ENCODE data around the gene MAZ.
A peak's percentile ranks its signal among the peaks of the same experiment; 100 is the strongest.

The MAZ gene

DNA sequence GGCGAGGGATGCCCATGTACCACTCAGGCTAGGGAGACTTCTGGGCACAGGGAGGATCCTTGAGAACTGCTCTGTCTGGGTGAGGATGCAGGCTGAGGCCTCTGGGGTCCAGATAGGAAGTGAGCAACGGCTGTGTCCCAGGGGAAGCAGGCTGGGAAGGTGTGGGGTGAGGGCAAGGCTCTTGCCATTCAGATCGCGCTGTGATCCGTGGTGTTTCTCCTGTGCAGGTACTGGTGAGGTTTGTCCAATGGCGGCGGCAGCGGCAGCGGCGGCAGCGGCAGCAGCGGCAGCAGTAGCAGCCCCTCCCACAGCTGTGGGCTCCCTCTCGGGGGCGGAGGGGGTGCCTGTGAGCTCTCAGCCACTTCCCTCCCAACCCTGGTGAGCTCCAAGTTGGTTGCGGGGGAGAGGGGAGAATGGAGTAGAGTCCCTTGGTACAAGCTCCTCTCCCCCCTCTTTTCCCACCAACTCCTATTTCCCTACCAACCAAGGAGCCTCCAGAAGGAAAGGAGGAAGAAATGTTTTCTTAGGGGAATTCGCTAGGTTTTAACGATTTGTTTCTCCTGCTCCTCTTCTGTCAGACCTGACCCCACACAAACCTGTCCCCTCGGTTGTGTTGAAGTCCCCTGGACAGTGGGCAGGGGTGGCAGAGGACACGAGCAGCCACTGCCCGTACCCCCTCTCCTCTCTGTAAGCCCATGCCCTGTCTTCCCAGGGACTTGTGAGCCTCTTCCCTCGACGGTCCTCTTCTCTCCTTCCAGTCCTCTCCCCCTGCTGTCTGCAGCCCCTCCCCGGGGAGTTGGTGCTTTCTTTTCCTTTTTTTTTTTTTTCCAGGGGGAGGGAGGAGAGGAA lies 3.7 kb downstream of the MAZ start:
- no peak for DNase-seq (ENCODE audit: low read depth)

DNA sequence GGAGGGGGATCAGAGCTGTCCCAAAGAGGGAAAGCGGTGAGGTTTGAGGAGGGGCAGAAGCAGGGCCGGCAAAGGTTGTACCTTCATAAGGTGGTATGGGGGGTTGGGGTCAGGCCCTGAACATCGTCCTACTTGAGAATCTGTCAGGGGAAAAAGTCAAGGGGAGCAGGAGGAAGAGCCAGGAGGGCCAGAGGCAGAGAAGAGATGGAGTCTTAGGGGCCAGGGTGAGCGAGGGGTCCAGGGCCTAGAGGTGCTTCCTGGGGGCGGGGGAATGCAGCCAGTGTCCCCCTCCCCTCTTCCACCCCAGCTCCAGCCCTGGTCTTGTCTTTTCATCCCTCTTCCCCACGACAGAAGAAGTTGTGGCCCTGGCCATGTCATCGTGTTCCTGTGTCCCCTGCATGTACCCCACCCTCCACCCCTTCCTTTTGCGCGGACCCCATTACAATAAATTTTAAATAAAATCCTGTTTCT lies 4.4 kb downstream of the MAZ start:
- DNase-seq (ENCODE audit: low read depth), result no peak

DNA sequence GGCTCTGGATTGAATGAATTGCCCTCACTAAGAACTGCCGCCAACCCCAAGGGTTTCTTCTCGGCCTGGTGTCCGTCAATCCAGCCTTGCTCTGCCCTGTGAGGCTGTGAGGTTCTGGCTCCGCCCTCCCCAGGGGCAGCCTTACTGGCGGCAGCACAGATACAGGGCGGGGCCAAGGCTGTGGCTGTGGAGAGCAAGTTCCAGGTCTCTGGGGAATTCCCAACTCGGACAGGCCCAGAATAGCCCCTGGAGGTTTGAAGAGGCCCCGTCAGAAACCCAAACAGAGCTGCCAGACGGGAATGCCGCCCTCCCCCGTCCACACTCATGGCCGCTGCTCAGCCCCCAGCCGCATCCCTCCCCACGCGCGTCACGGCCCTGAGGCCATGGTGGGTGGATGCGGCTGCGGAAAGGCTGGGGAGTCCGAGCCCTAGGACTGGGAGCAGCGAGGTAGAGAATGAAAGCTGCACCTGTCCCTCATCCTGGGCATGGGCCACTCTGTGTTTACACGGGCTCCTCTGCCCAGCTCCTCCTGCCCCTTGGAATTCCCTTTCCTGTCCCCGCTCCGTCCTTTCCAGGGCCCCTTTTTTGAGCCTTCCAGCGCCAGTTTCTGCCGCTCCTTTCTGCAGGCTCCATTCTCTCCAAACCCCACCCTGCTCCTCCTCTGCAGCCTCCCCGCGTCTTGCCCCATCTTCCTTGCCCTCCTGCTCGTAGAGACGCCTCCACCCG lies 5.0 kb downstream of the MAZ start:
- peak; percentile 90 for DNase-seq (ENCODE audit: low read depth)

DNA sequence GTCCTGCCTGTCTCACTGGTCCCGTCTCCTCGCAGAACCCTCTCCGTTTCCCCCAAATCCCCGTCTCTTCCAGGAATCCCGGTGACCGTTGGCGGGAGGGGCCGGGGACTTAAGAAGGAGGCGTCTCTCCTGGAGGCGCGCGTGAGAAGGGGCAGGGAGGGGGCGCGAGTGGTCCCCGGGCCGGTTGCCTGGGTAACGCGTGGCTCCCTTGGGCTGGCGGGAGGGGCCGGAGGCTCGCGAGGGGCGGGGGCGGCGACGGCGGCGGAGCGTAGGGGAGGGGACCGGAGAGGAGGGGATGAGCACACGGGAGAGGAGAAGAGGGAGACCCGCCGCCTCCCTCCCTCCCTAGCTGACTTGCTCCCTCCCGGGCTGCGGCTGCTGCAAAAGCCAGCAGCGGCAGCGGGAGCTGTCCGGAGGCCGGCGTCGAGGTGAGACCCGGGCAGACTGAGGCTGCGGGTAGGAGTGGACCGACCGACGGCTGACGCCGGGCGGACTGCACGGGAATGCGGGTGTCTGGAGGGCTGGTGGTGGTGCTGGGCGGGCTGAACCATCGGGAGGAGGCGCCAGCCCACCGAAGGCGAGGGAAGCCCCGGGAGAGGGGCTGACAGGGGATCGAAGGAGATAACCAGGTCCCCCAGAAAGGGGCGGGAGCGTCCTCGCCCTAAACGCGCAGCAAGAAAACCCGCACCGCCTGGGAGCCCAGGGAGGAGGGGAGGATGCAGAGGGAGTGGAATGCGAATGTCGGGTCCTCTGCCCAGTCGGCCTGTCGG lies 5.8 kb downstream of the MAZ start, which contains the start of gene PRRT2:
Gene PRRT2, plus strand, starts transcription at position 298 of the 770 bp plus-strand sequence. CDS start 862 bp downstream, outside the sequence.
- DNase-seq (ENCODE audit: low read depth), result no peak

DNA sequence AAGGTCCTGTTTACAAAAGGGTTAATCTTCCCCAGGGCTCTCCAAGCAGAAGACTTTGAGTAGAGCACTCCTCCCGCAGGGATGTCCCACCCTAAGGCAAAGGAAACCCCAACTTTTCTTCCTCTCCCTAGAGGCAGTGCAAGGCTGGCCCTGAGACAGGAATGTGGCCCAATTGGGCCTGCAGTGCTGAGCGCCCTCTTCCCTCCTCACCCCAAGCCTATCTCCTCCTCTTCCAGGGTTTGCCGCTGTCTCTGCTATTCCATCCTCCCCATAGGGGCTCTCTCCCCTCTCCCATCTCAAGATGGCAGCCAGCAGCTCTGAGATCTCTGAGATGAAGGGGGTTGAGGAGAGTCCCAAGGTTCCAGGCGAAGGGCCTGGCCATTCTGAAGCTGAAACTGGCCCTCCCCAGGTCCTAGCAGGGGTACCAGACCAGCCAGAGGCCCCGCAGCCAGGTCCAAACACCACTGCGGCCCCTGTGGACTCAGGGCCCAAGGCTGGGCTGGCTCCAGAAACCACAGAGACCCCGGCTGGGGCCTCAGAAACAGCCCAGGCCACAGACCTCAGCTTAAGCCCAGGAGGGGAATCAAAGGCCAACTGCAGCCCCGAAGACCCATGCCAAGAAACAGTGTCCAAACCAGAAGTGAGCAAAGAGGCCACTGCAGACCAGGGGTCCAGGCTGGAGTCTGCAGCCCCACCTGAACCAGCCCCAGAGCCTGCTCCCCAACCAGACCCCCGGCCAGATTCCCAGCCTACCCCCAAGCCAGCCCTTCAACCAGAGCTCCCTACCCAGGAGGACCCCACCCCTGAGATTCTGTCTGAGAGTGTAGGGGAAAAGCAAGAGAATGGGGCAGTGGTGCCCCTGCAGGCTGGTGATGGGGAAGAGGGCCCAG lies 6.7 kb downstream of the MAZ start:
- no peak for DNase-seq (ENCODE audit: low read depth)

DNA sequence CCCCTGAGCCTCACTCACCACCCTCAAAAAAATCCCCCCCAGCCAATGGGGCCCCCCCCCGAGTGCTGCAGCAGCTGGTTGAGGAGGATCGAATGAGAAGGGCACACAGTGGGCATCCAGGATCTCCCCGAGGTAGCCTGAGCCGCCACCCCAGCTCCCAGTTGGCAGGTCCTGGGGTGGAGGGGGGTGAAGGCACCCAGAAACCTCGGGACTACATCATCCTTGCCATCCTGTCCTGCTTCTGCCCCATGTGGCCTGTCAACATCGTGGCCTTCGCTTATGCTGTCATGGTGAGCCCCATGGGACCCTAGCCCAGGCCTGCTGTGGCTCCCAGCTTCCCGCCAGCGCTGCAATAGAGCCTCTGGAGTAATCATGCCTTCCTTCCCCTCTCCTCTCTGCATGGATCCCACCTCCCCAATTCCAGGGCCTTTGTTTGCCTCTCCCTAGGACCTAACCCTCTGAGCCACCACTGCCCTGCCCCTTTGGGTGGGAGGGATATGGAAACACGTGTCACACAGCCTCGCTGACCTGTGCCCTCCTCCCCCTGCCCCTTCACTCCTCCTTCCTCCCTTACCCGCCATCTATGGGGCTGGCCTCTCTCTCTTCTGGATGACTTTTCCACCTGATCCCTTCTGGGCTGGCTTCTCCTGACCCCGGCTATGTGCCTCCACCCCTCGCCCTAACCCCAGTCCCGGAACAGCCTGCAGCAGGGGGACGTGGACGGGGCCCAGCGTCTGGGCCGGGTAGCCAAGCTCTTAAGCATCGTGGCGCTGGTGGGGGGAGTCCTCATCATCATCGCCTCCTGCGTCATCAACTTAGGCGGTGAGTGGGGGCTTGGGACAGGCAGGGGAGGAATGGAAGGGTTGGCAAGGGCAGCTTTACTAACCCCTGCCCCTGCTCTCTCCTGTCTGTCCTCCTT lies 7.6 kb downstream of the MAZ start:
- no peak for DNase-seq (ENCODE audit: low read depth)

DNA sequence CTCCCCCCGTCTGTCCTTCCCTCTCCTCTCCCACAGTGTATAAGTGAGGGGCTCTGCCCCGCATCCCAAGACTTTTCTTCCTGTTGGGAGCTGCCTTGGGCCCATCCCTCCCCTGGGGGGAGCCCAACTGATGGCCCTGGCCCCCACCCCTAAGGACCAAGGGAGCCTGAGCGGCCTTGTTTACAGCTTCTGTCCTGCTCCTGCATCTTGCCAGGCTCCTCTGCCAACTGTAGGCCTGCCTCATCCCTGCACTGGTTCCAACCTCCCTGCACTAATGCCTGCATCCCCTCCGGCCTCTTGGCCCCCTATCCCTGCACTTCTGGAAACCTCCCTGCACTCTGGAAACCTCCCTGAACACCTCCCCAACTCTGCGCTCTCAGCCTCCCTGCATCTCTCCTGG lies 8.3 kb downstream of the MAZ start:
- DNase-seq (ENCODE audit: low read depth), result no peak

DNA sequence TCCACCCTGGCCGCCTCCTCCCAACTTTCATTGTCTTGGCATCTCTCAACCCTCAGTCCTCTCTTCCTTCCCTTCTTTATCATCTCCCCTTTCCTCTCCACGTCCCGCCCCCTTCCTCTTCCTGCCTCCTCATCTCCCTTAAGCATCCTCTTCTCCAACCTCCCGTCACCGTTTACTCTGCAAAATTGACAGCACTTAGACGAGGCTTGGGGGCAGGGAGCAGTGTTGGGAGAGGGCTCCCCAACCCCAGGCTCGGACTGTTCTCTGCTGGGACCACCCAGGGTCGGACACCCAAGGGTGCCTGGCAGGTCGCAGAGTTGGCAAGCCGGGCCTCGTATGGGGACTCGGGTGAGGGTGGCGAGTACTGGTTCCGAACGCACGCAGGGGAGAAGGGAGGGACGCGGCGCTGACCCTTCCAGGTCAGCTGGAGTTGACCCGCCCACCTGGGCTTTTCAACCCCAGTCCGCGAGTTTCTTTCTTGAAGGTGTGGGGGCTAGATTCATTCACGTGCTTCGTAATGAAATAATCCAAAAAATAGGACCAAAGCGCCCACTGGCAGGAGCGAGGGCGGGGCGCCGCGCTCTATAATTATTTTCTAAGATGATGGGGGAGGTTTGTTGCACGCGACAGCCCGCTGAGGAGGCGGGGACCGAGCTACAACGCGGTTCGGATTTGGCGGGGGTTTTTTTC lies 8.8 kb downstream of the MAZ start:
- DNase-seq (ENCODE audit: low read depth), result no peak

DNA sequence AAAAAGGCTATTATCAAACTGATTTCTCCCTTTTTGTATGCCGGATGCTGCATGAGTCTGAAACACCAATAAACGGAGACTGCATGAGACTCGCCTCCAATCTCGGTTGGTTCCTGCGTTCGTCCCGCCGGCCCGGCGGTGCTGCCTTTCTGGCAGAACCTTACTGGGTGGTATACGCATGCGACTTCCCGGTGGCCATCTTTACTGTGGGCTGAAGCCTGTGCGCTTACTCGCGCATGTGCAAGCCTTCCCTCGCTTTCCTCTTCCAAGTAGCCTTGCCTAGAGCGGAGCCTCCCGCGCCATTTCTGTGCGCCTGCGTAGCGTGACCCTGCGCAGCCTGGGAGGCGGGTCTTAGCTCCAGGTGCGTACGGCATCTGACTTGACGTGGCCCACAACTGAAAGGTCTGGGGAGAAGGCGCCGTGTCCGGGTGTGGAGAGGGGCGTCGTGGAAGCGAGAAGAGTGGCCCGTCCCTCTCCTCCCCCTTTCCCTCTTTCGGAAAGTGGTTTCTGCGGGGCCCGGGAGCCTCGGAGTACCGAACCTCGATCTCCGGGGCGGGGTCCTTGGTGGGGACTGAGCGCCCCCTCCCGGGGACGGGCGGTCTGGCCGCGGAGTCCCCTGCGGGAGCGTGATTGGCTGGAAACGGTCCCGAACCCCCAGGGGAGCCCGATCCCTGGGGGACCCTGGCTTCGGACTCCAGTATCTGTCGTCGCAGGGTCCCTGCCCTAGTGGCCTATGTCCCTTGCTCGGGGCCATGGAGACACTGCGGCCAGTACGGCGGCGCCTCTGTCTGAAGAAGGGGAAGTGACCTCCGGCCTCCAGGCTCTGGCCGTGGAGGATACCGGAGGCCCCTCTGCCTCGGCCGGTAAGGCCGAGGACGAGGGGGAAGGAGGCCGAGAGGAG lies 9.7 kb downstream of the MAZ start, which contains the start of gene PAGR1:
Gene PAGR1, plus strand, starts transcription at position 360 of the 901 bp plus-strand sequence. Its CDS starts 374 bp downstream, at position 734.
- peak; percentile 98 for DNase-seq (ENCODE audit: low read depth)

DNA sequence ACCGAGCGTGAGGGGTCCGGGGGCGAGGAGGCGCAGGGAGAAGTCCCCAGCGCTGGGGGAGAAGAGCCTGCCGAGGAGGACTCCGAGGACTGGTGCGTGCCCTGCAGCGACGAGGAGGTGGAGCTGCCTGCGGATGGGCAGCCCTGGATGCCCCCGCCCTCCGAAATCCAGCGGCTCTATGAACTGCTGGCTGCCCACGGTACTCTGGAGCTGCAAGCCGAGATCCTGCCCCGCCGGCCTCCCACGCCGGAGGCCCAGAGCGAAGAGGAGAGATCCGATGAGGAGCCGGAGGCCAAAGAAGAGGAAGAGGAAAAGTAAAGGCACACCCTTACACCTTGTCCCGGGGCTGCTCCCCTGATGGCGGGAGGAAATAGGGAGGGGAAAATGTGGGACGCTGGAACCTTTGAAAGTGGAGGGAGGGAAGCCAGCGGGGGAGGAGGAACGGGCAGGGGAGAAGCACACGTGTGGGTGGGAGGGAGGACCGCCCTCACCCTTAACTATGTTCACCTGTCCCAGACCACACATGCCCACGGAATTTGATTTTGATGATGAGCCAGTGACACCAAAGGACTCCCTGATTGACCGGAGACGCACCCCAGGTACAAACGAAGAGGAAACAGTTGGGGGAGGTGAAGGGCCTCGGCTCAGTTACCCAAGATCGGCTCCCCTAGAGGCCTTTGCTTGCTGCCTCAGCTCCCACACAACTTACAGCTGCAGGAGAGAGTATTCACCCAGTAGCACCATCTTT lies 10.5 kb downstream of the MAZ start:
- no peak for DNase-seq (ENCODE audit: low read depth)

DNA sequence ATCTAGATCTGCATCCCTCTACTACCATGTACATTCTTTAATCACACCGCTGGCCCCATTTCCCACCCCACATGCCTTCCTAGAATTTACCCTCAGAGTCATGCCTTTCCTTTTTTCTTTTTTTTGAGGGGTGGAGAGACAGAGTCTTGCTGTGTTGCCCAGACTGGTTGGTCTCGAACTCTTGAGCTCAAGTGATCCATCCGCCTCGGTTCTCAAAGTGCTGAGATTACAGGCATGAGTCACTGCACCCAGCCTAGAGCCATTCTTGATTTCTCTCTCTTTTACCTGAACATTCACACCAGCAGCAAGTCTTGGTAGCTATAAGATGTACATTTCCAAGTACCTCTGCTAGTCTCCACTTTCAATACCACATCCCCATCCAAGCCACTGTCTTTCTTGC lies 11.8 kb downstream of the MAZ start:
- no peak for DNase-seq (ENCODE audit: low read depth)

DNA sequence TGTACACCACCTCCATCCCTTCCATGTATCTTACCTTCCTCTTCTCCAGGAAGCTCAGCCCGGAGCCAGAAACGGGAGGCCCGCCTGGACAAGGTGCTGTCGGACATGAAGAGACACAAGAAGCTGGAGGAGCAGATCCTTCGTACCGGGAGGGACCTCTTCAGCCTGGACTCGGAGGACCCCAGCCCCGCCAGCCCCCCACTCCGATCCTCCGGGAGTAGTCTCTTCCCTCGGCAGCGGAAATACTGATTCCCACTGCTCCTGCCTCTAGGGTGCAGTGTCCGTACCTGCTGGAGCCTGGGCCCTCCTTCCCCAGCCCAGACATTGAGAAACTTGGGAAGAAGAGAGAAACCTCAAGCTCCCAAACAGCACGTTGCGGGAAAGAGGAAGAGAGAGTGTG lies 13.2 kb downstream of the MAZ start:
- no peak for DNase-seq (ENCODE audit: low read depth)

DNA sequence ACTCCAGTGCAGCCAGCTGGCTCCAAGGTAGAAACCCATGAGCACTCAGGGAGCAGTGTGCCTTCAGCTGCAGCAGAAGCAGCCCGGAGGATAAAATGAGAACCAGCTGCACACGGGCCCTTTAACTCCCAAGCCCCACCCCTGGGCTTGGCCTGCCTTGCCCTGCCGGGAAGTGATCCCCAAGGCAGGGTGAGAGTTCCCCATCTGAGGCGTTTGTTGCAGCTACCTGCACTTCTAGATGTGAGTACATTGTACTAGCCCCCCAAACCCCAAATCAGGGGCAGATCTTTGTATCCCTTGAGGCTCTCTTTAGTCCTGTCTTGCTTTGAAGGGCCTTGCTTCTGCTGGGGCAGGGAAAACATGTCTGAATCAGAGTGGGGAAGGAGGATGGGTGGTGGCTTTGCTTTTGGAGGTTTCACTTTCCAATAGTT lies 14.0 kb downstream of the MAZ start, which contains the start of gene MVP:
Gene MVP, plus strand, starts transcription at position 192 of the 431 bp plus-strand sequence. CDS start 10,088 bp downstream, outside the sequence.
- DNase-seq (ENCODE audit: low read depth), result no peak

DNA sequence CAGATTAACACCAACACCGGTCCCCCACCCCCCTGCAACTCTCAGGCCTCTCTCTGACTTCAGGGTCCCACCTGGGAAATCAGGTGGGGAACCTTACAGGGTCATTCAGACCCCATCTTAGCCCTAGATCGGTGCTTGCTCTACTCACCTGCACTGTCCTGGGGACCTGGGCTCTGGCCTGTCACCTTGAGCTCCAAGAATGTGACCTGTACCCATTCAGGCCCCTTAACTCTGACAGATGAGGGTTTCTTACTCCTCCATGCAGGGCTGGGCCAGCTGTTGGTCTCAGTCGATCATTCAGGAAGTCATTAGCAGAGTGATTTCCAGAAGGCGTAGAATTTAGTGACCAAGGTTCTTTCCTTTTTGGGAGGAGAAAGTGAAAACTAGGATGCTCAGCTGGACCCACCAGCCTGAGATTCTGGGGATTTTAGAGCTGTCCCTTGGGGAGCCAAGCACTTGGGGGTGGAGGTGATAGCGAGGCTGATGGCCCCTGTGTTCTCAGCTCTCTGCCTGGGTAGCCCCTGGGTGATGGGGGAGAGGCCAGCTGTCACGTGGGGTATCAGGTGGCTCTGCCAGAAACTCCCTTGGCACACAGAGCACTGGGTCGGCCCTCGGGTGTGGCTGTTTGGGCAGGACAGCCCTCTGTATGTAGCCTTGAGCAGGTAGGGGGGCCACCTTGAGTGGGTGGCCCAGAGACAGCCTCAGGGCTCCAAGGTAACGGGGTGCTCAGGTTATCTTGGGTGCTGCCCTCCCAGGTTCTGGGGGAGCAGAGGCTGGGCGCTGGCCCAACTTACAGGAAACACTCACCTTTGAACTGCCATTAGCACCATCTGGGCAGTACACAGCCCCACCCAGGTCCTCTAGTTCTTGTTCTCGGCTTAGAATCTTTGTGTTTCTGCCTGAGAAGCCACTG lies 14.7 kb downstream of the MAZ start:
- DNase-seq (ENCODE audit: low read depth), result no peak

DNA sequence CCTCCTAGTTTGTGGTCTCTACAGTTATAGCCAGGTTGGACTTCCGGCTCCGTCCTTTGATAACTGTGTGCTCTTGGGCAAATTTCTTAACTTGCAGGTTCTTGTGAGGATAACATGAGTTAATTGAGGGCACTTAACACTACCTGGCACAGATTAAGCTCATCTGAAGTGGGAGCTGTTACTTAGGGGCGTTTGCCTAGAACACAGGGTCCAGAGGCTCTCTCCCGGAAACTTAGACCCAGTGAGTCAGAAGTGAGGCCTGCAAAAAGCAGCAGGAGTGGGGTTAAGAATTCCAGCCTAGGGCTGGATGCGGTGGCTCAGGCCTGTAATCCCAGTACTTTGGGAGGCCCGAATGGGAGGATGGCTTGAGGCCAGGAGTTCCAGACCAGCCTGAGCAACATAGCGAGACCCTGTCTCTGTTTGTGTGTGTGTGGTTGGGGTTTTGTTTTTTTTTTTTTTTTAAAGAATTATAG lies 15.3 kb downstream of the MAZ start:
- DNase-seq (ENCODE audit: low read depth), result no peak

DNA sequence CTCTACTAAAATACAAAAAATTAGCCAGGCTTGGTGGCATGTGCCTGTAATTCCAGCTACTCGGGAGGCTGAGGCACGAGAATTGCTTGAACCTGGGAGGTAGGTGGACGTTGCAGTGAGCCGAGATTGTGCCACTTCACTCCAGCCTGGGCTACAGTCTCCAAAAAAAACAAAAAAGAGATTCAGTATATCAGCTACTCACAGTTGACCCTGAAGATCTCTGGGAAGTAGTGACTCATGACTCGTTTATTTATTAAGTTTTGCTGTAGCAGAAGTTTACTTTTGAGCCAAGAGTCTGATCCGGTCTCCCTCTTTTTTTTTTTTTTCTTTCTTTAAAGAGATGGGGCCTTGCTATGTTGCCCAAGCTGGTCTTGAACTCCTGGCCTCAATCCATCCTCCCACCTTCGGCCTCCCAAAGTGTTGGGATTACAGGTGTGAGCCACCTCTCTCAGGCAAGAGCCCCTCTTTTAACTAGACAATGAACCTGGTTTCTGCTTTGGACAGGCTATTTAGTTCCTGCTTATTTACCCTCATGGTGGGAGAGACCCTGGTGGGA lies 18.3 kb downstream of the MAZ start:
- DNase-seq (ENCODE audit: low read depth), result no peak

All from non-pigmented ciliary epithelial cell (primary cell).